ENCODE measurements around the gene CHRNA10.

GRCh38 chr11:3669128-3669527, 2.1 kb downstream of the CHRNA10 start:
- no peak for TF ChIP-seq CTCF (IDR thresholded peaks at IDR 0.05; ENCODE audit: poor library complexity)
- no peak for TF ChIP-seq EZH2phosphoT487 (IDR thresholded peaks at IDR 0.05; ENCODE audit: low read depth, severe bottlenecking, unreplicated experiment)

Data from hepatocyte (in vitro differentiated cells).